ENCODE data around the gene ROCK2.

Gene ROCK2

GRCh38 chr2:11344342-11344955 is at the start of gene ROCK2:
Gene ROCK2, minus strand, starts transcription at chr2:11344636. Its CDS starts 500 bp downstream, at chr2:11344136.
- peak; percentile 77 to 84 for DNase-seq

- DNase-seq = no peak
Observed at GRCh38 chr2:11393711-11394236, 49.3 kb upstream of the ROCK2 start.

- DNase-seq = no peak
Observed at GRCh38 chr2:11391942-11392266, 47.5 kb upstream of the ROCK2 start.

- DNase-seq = no peak
Observed at GRCh38 chr2:11390399-11390658, 45.9 kb upstream of the ROCK2 start.

- no peak for DNase-seq
Observed at GRCh38 chr2:11389551-11390398, 45.3 kb upstream of the ROCK2 start.

- no peak for DNase-seq
Observed at GRCh38 chr2:11389052-11389420, 44.6 kb upstream of the ROCK2 start.

- no peak for DNase-seq
Observed at GRCh38 chr2:11388262-11389051, 44.0 kb upstream of the ROCK2 start.

GRCh38 chr2:11387843-11388242 is 43.4 kb upstream of the ROCK2 start:
- DNase-seq = no peak

- DNase-seq = no peak
Observed at GRCh38 chr2:11387100-11387390, 42.6 kb upstream of the ROCK2 start.

- DNase-seq = no peak
Observed at GRCh38 chr2:11385847-11386246, 41.4 kb upstream of the ROCK2 start.

GRCh38 chr2:11385216-11385615 is 40.8 kb upstream of the ROCK2 start:
- no peak for DNase-seq

GRCh38 chr2:11379558-11379957 is 35.1 kb upstream of the ROCK2 start:
- DNase-seq = no peak

GRCh38 chr2:11377928-11378545 is 33.6 kb upstream of the ROCK2 start:
- no peak for DNase-seq

GRCh38 chr2:11376071-11376470 is 31.6 kb upstream of the ROCK2 start:
- DNase-seq = no peak

- no peak for DNase-seq
Observed at GRCh38 chr2:11375689-11376027, 31.2 kb upstream of the ROCK2 start.

GRCh38 chr2:11375025-11375688 is 30.7 kb upstream of the ROCK2 start:
- DNase-seq = no peak

GRCh38 chr2:11373096-11373495 is 28.7 kb upstream of the ROCK2 start:
- DNase-seq = no peak

GRCh38 chr2:11371092-11371937 is 26.9 kb upstream of the ROCK2 start:
- no peak for DNase-seq

- no peak for DNase-seq
Observed at GRCh38 chr2:11370377-11371091, 26.1 kb upstream of the ROCK2 start.

- DNase-seq = no peak
Observed at GRCh38 chr2:11368059-11368572, 23.7 kb upstream of the ROCK2 start.

GRCh38 chr2:11367170-11367730 is 22.8 kb upstream of the ROCK2 start:
- no peak for DNase-seq
